Astrocyte (in vitro differentiated cells and primary cell): Measurements from ENCODE around the gene TMEM9. TPM values are rescaled to one million over a fixed set of nuclear protein-coding genes. Genes with fewer than 3 reads are reported as not detected.

Experiments
- DNase-seq: peaks from one replicate; pipeline ENCODE4 v3.0.0-alpha.2; 2010; ENCODE audit warnings: low read depth
- FAIRE-seq: peaks from 2 replicates; lab custom pipeline; 2011; peaks lifted over from hg19 to GRCh38; lab: Jason Lieb, UNC
- H2AFZ ChIP-seq: 2 replicates; pipeline ENCODE4 v1.6.0; 2012; ENCODE audit warnings: low read depth, low read length, inconsistent platforms
- H3K27ac ChIP-seq: 2 replicates; pipeline ENCODE4 v1.5.1; 2011; ENCODE audit warnings: low read depth, low read length, inconsistent platforms
- H3K27me3 ChIP-seq: 2 replicates; pipeline ENCODE4 v1.6.0; 2011; ENCODE audit warnings: low read length, inconsistent platforms; ENCODE audit not compliant: insufficient read depth
- H3K36me3 ChIP-seq: 2 replicates; pipeline ENCODE4 v1.5.1; 2011; ENCODE audit warnings: low read length, inconsistent platforms; ENCODE audit not compliant: insufficient read depth
- H3K4me1 ChIP-seq: 2 replicates; pipeline ENCODE4 v1.5.1; 2011; ENCODE audit warnings: low read length, inconsistent platforms; ENCODE audit not compliant: insufficient read depth
- H3K4me2 ChIP-seq: 2 replicates; pipeline ENCODE4 v1.6.0; 2012; ENCODE audit warnings: low read length, inconsistent platforms
- H3K4me3 ChIP-seq: 2 replicates; pipeline ENCODE4 v1.5.1; 2011; ENCODE audit warnings: low read depth, mild to moderate bottlenecking, low read length, inconsistent platforms; ENCODE audit not compliant: insufficient read depth
- H3K79me2 ChIP-seq: 2 replicates; pipeline ENCODE4 v1.6.0; 2012; ENCODE audit warnings: mild to moderate bottlenecking, low read length, inconsistent platforms; ENCODE audit not compliant: insufficient read depth
- H3K9ac ChIP-seq: 2 replicates; pipeline ENCODE4 v1.6.0; 2012; ENCODE audit warnings: mild to moderate bottlenecking, low read length, inconsistent platforms
- H3K9me3 ChIP-seq: 2 replicates; pipeline ENCODE4 v1.5.1; 2012; ENCODE audit warnings: low read depth, mild to moderate bottlenecking, low read length, inconsistent platforms; ENCODE audit not compliant: insufficient read depth
- H4K20me1 ChIP-seq: 2 replicates; pipeline ENCODE4 v1.6.0; 2012; ENCODE audit warnings: low read length, inconsistent platforms; ENCODE audit not compliant: insufficient read depth
- H3K27ac Mint-ChIP-seq: one replicate; pipeline ENCODE4 v1.8.0; 2021; ENCODE audit warnings: mild to moderate bottlenecking, mixed read lengths; ENCODE audit not compliant: unreplicated experiment
- H3K27me3 Mint-ChIP-seq: one replicate; pipeline ENCODE4 v1.8.0; 2021; ENCODE audit warnings: low read depth, mixed read lengths; ENCODE audit not compliant: unreplicated experiment
- H3K36me3 Mint-ChIP-seq: one replicate; pipeline ENCODE4 v1.8.0; 2021; ENCODE audit warnings: low read depth, mixed read lengths; ENCODE audit not compliant: unreplicated experiment
- H3K4me1 Mint-ChIP-seq: one replicate; pipeline ENCODE4 v1.8.0; 2021; ENCODE audit warnings: low read depth, mixed read lengths; ENCODE audit not compliant: unreplicated experiment
- H3K4me3 Mint-ChIP-seq: one replicate; pipeline ENCODE4 v1.8.0; 2021; ENCODE audit warnings: mild to moderate bottlenecking, moderate library complexity, mixed read lengths; ENCODE audit not compliant: unreplicated experiment
- H3K9me3 Mint-ChIP-seq: one replicate; pipeline ENCODE4 v1.8.0; 2021; ENCODE audit warnings: mild to moderate bottlenecking, mixed read lengths; ENCODE audit not compliant: unreplicated experiment
- CTCF ChIP-seq: IDR thresholded peaks from 2 replicates; pipeline ENCODE4 v1.5.1; 2011; ENCODE audit warnings: low read depth, mild to moderate bottlenecking, inconsistent platforms, low read length, moderate library complexity; ENCODE audit not compliant: insufficient read depth
- EZH2 ChIP-seq: IDR thresholded peaks from 2 replicates; pipeline ENCODE4 v1.6.1; 2012; ENCODE audit warnings: mild to moderate bottlenecking, low read length, inconsistent platforms; ENCODE audit not compliant: insufficient read depth
- total RNA-seq: library from RNA; stranded (reverse); gene quantifications from 2 replicates; pipeline ENCODE4 v1.2.1, GENCODE V29; 2021

Gene TMEM9
- total RNA-seq, 1 donor from 2014 or later, result 88.1 TPM

GRCh38 chr1:201113451-201114244, 40.6 kb downstream of the TMEM9 start:
- DNase-seq (no peak), FAIRE-seq (no peak)
- Mint-ChIP-seq H3K36me3 (no peaks in the 10 kb centered on the region), H3K27me3 (peaks cover 35% of the 10 kb centered on the region), H3K9me3 (peaks cover 5% of the 10 kb centered on the region), H3K4me3 (peak overlapping the region; percentile 82), H3K4me1 (peaks cover 4% of the 10 kb centered on the region), H3K27ac (no peak overlapping the region)
- peak overlapping the region; percentile 68 for H3K4me3 ChIP-seq
- H3K27ac ChIP-seq, result no peak overlapping the region
- TF ChIP-seq CTCF (no peak), EZH2 (no peak)
- peaks cover 24% of the 10 kb centered on the region for H3K27me3 ChIP-seq
- H3K4me2 ChIP-seq, result peak overlapping the region; percentile 95
- H3K9ac ChIP-seq, result no peak overlapping the region
- no peaks in the 10 kb centered on the region for H3K9me3 ChIP-seq
- H3K4me1 ChIP-seq, result peaks cover 4% of the 10 kb centered on the region
- no peaks in the 10 kb centered on the region for H4K20me1 ChIP-seq
- H3K79me2 ChIP-seq, result no peaks in the 10 kb centered on the region
- no peaks in the 10 kb centered on the region for H3K36me3 ChIP-seq
- peak overlapping the region; percentile 93 for H2AFZ ChIP-seq

GRCh38 chr1:201112926-201113325, 41.3 kb downstream of the TMEM9 start:
- Histone ChIP-seq H3K9ac (no peak overlapping the region), H4K20me1 (no peaks in the 10 kb centered on the region), H2AFZ (no peak overlapping the region), H3K9me3 (no peaks in the 10 kb centered on the region), H3K4me3 (no peak overlapping the region), H3K36me3 (no peaks in the 10 kb centered on the region), H3K27me3 (peaks cover 20% of the 10 kb centered on the region), H3K79me2 (no peaks in the 10 kb centered on the region), H3K4me1 (peaks cover 4% of the 10 kb centered on the region), H3K27ac (no peak overlapping the region), H3K4me2 (no peak overlapping the region)
- TF ChIP-seq EZH2 (no peak), CTCF (no peak)
- no peak for DNase-seq
- Mint-ChIP-seq H3K4me3 (no peak overlapping the region), H3K4me1 (peaks cover 4% of the 10 kb centered on the region), H3K27me3 (peaks cover 35% of the 10 kb centered on the region), H3K27ac (no peak overlapping the region), H3K36me3 (no peaks in the 10 kb centered on the region), H3K9me3 (peaks cover 5% of the 10 kb centered on the region)
- no peak for FAIRE-seq

- H3K9ac ChIP-seq, result no peak within 1 kb of the TSS
- no peak within 1 kb of the TSS for H3K4me2 ChIP-seq
- Mint-ChIP-seq H3K4me3 (no peak within 1 kb of the TSS), H3K27ac (no peak within 1 kb of the TSS), H3K27me3 (peaks cover 32% of the 10 kb centered on the region), H3K9me3 (peaks cover 5% of the 10 kb centered on the region), H3K4me1 (peaks cover 4% of the 10 kb centered on the region), H3K36me3 (no peaks in the 10 kb centered on the region)
- H2AFZ ChIP-seq, result no peak within 1 kb of the TSS
- TF ChIP-seq EZH2 (no peak), CTCF (no peak)
- no peak for FAIRE-seq
- H3K4me3 ChIP-seq, result no peak within 1 kb of the TSS
- H3K27ac ChIP-seq, result no peak within 1 kb of the TSS
- no peaks in the 10 kb centered on the region for H3K36me3 ChIP-seq
- no peaks in the 10 kb centered on the region for H4K20me1 ChIP-seq
- peaks cover 4% of the 10 kb centered on the region for H3K4me1 ChIP-seq
- DNase-seq, result no peak
- H3K9me3 ChIP-seq, result no peaks in the 10 kb centered on the region
- H3K27me3 ChIP-seq, result peaks cover 20% of the 10 kb centered on the region
- H3K79me2 ChIP-seq, result no peaks in the 10 kb centered on the region
These were observed 42.0 kb downstream of the TMEM9 start, which contains the start of gene CACNA1S for GRCh38 chr1:201112173-201112731. Gene CACNA1S (minus strand): TSS chr1:201112426. CDS start chr1:201112339, 87 bp downstream.
